GM21529 (cell line): ENCODE data around the gene MYO1E.
"Not testable (repeated sequence)": the region's sequence is repeated elsewhere in the genome, so short reads cannot be mapped to it uniquely, and the experiment has no call there.

Experiments
- ATAC-seq: cut with Tn5 transposase; IDR thresholded peaks from one replicate; pipeline ENCODE4 v1.9.1; 2021; ENCODE audit not compliant: unreplicated experiment

MYO1E gene

GRCh38 chr15:59387196-59387878, 14.7 kb upstream of the MYO1E start:
- ATAC-seq = not testable (repeated sequence)

- no peak for ATAC-seq
Measured at GRCh38 chr15:59385171-59385570, 12.5 kb upstream of the MYO1E start.

- no peak for ATAC-seq
Measured at GRCh38 chr15:59384507-59384906, 11.8 kb upstream of the MYO1E start.

GRCh38 chr15:59380902-59381610, 8.4 kb upstream of the MYO1E start:
- no peak for ATAC-seq

GRCh38 chr15:59379531-59379930, 6.9 kb upstream of the MYO1E start:
- ATAC-seq = no peak

- no peak for ATAC-seq
Measured at GRCh38 chr15:59378855-59379254, 6.2 kb upstream of the MYO1E start.

GRCh38 chr15:59377924-59378323, 5.3 kb upstream of the MYO1E start:
- no peak for ATAC-seq

- no peak for ATAC-seq
Measured at GRCh38 chr15:59376733-59377132, 4.1 kb upstream of the MYO1E start.

GRCh38 chr15:59373215-59373614, 544 bp upstream of the MYO1E start:
- no peak for ATAC-seq

GRCh38 chr15:59371458-59372351, 966 bp downstream of the MYO1E start:
- peak; percentile 20 for ATAC-seq

GRCh38 chr15:59369597-59369996, 3.1 kb downstream of the MYO1E start:
- peak; percentile 30 for ATAC-seq

GRCh38 chr15:59367022-59367451, 5.6 kb downstream of the MYO1E start:
- no peak for ATAC-seq

- ATAC-seq = no peak
Measured at GRCh38 chr15:59366333-59367021, 6.2 kb downstream of the MYO1E start.

GRCh38 chr15:59364248-59364647, 8.4 kb downstream of the MYO1E start:
- no peak for ATAC-seq

GRCh38 chr15:59362331-59362730, 10.3 kb downstream of the MYO1E start:
- no peak for ATAC-seq

GRCh38 chr15:59360896-59361295, 11.8 kb downstream of the MYO1E start:
- no peak for ATAC-seq

- no peak for ATAC-seq
Measured at GRCh38 chr15:59360305-59360704, 12.4 kb downstream of the MYO1E start.

GRCh38 chr15:59355730-59356129, 16.9 kb downstream of the MYO1E start:
- no peak for ATAC-seq

GRCh38 chr15:59354417-59355031, 18.1 kb downstream of the MYO1E start:
- ATAC-seq = no peak

GRCh38 chr15:59353994-59354416, 18.7 kb downstream of the MYO1E start:
- ATAC-seq = no peak

GRCh38 chr15:59352683-59353082, 20.0 kb downstream of the MYO1E start:
- no peak for ATAC-seq
